K562 (cell line): Measurements from ENCODE around the gene C10orf143.

ENCODE experiments used
- ELF4 ChIP-seq: fragments of 450-650 bp; formaldehyde crosslinking; IDR thresholded peaks from 2 replicates; pipeline ENCODE4 v1.4.0; 2022; ENCODE audit warnings: missing genetic modification characterization
- FOXO4 ChIP-seq: fragments of 450-650 bp; formaldehyde crosslinking; IDR thresholded peaks from 2 replicates; pipeline ENCODE4 v1.4.0; 2020; ENCODE audit warnings: mild to moderate bottlenecking, moderate library complexity
- GATAD2A ChIP-seq: fragments of 450-650 bp; IDR thresholded peaks from 2 replicates; pipeline ENCODE4 v1.6.1; 2017
- KDM2B ChIP-seq: fragments of 250-450 bp; sonication (Bioruptor Pico); IDR thresholded peaks from 2 replicates; pipeline ENCODE4 v1.8.0; 2021; ENCODE audit warnings: mild to moderate bottlenecking, moderate library complexity
- L3MBTL2 ChIP-seq: fragments of 450-650 bp; IDR thresholded peaks from 2 replicates; pipeline ENCODE4 v1.6.1; 2016; ENCODE audit warnings: mild to moderate bottlenecking, moderate library complexity
- MECOM ChIP-seq: fragments of 250-450 bp; sonication (Bioruptor Pico); IDR thresholded peaks from 2 replicates; pipeline ENCODE4 v1.8.0; 2022; ENCODE audit warnings: inconsistent platforms
- MTA3 ChIP-seq: fragments of 450-650 bp; formaldehyde crosslinking; IDR thresholded peaks from 2 replicates; pipeline ENCODE4 v1.6.1; 2017; ENCODE audit warnings: mild to moderate bottlenecking, borderline replicate concordance
- MYC ChIP-seq, 2 experiments: fragments of 250-450 bp in 1 of 2; sonication (Bioruptor Pico) in 1 of 2; IDR thresholded peaks; 2 replicates each; pipeline versions ENCODE4 v1.5.1 to v1.6.1; 2012 to 2021; ENCODE audit warnings: low read depth in 2 of 2, borderline replicate concordance in 1 of 2, improper control_type of control experiment in 1 of 2, low read length in 1 of 2, mild to moderate bottlenecking in 1 of 2, moderate library complexity in 1 of 2
- NONO ChIP-seq, 2 experiments: fragments of 200-400 bp in 1 of 2; fragments of 450-650 bp in 1 of 2; formaldehyde crosslinking in 1 of 2; IDR thresholded peaks; 2 replicates each; pipeline ENCODE4 v1.6.1; 2017; ENCODE audit warnings: low read depth in 2 of 2, mild to moderate bottlenecking in 2 of 2, moderate library complexity in 2 of 2, low read length in 1 of 2
- NRF1 ChIP-seq, 2 experiments: fragments of 450-650 bp; IDR thresholded peaks in 1 of 2; conservative IDR thresholded peaks in 1 of 2; 2 replicates each; pipeline ENCODE4 v1.6.1; 2014; ENCODE audit warnings: mild to moderate bottlenecking in 2 of 2
- XRCC5 ChIP-seq: fragments of 200-400 bp; formaldehyde crosslinking; IDR thresholded peaks from 2 replicates; pipeline ENCODE4 v1.6.1; 2017; ENCODE audit warnings: low read depth, mild to moderate bottlenecking, low read length
- ZNF778 ChIP-seq: fragments of 450-650 bp; formaldehyde crosslinking; IDR thresholded peaks from 2 replicates; pipeline ENCODE4 v1.4.0; 2020; ENCODE audit warnings: mild to moderate bottlenecking, moderate library complexity

GRCh38 chr10:130022511-130023299 is 87.9 kb downstream of the C10orf143 start:
- no peak for TF ChIP-seq MTA3
- TF ChIP-seq XRCC5, result no peak
- no peak for TF ChIP-seq ELF4
- TF ChIP-seq NONO (IDR thresholded peaks at IDR 0.05; ENCODE audit: low read depth in 2 of 2, low read length in 1 of 2), result no peak
- no peak for TF ChIP-seq GATAD2A
- TF ChIP-seq KDM2B (CRISPR knock-in tag), result no peak
- no peak for TF ChIP-seq ZNF778 (CRISPR knock-in tag)
- TF ChIP-seq FOXO4 (CRISPR knock-in tag), result no peak
- TF ChIP-seq MYC (IDR thresholded peaks at IDR 0.05; ENCODE audit: low read depth, low read length), result no peak
- no peak for TF ChIP-seq MYC (CRISPR knock-in tag; IDR thresholded peaks at IDR 0.05; ENCODE audit: borderline replicate concordance, low read depth)
- TF ChIP-seq L3MBTL2, result no peak
- TF ChIP-seq MECOM (CRISPR knock-in tag), result no peak
- TF ChIP-seq NRF1 (conservative IDR thresholded peaks at IDR 0.05 in 1 of 2, IDR thresholded peaks at IDR 0.05 in 1 of 2), result no peak
